SH-SY5Y (cell line): Measurements from ENCODE around the gene KCNF1.

Source experiments
- GATA2 ChIP-seq: IDR thresholded peaks from 2 replicates; pipeline ENCODE4 v1.6.1; 2011; ENCODE audit warnings: mild to moderate bottlenecking, low read depth, low read length
- GATA3 ChIP-seq: IDR thresholded peaks from 2 replicates; pipeline ENCODE4 v1.6.1; 2011; ENCODE audit warnings: low read depth, mild to moderate bottlenecking, low read length, moderate library complexity

DNA sequence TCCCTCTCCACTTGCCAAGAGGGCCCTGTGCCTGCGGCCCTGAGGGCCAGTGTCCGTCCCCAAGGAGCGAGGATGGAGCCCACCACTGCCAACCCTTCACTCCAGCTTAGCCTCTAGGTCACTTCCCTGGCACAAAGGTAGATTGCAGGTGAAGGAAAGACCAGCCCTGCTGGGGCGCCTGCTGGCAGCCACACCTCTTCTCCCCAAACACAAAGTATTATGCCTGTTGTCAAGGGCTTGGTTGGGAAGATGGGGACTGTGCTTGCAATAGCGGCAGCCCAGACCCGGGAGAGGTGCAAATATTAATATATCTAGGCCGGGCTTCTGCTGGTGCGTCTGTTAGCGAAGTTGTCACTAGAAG lies 7.7 kb downstream of the KCNF1 start:
- TF ChIP-seq GATA2 (no peak), GATA3 (no peak)
